GM12878 (cell line): ENCODE measurements around the gene SLC7A1.

Source experiments
- ASH2L ChIP-seq: fragments of 300-600, 200-600 bp; sonication (generic); IDR thresholded peaks from 2 replicates; pipeline ENCODE4 v1.6.1; 2017; ENCODE audit warnings: low read depth, mild to moderate bottlenecking, borderline replicate concordance
- GABPA ChIP-seq: IDR thresholded peaks from 2 replicates; pipeline ENCODE4 v1.6.1; 2014; ENCODE audit warnings: antibody characterized with exemption, low read depth, mild to moderate bottlenecking, inconsistent platforms
- MYC ChIP-seq: IDR thresholded peaks from 2 replicates; pipeline ENCODE4 v1.6.1; 2011; ENCODE audit warnings: mild to moderate bottlenecking, low read length, moderate library complexity, inconsistent platforms; ENCODE audit not compliant: insufficient read depth, insufficient replicate concordance, insufficient read length, severe bottlenecking
- POLR2A ChIP-seq: IDR thresholded peaks from 2 replicates; pipeline ENCODE4 v1.6.1; 2011; ENCODE audit warnings: low read depth, mild to moderate bottlenecking, low read length
- TF ChIP-seq, protein P1 (sequence below), 3 experiments: IDR thresholded peaks in 2 of 3; conservative IDR thresholded peaks in 1 of 3; 2 replicates each; pipeline ENCODE4 v1.5.1; 2011; ENCODE audit warnings: low read depth in 3 of 3, low read length in 3 of 3, mild to moderate bottlenecking in 3 of 3, control low read depth in 2 of 3, moderate library complexity in 2 of 3, inconsistent platforms in 1 of 3, mixed read lengths in 1 of 3; ENCODE audit not compliant: control insufficient read depth in 2 of 3, insufficient read depth in 1 of 3; ENCODE audit errors: extremely low read depth in 1 of 3
- TF ChIP-seq, protein P2 (sequence below): fragments of 150-350 bp; IDR thresholded peaks from 2 replicates; pipeline ENCODE4 v1.6.1; 2016; ENCODE audit warnings: low read depth, low read length

DNA sequence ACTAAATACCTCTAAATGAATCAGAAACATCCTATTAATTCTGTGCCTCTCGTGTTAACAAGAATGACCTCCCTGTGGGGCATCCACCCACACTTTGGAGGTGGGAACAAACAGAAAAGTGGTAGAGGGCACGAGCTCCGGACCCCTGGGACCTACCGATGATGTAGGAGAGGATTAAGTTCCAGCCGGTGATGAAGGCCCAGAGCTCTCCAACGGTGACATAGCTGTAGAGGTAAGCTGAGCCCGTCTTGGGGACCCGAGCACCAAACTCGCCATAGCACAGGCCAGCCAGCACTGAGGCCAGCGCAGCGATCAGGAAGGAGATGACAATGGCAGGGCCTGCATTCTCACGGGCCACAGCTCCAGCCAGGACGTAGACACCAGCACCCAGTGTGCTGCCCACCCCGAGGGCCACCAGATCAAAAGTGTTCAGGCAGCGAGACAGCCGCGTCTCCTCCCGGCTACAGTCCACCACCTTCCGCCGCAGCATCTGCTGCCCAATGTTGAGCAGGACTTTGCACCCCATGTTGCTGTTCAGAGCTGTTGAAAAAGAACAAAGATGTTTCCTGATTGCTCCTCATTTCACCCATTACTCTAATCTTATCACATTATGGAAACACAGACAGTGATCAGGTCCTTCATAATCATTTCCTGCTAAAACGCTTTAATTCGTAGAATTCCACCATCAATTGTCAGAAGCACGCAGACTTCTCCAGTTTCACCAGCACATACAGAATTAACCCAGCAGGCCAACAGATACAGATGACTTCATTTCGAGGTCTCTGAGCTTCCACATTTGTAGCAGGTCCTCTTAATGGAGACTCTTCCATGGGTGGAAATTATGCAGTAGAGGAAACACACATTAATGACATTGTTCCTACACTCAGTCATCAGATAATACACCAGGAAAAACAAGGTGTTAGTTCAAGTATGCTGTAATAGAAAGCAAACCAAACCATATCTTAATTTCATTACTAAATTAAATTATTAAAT lies 59.5 kb downstream of the SLC7A1 start:
- TF ChIP-seq GABPA (no peak), ASH2L (no peak), MYC (no peak), POLR2A (no peak)
- TF ChIP-seq, protein P1, sequence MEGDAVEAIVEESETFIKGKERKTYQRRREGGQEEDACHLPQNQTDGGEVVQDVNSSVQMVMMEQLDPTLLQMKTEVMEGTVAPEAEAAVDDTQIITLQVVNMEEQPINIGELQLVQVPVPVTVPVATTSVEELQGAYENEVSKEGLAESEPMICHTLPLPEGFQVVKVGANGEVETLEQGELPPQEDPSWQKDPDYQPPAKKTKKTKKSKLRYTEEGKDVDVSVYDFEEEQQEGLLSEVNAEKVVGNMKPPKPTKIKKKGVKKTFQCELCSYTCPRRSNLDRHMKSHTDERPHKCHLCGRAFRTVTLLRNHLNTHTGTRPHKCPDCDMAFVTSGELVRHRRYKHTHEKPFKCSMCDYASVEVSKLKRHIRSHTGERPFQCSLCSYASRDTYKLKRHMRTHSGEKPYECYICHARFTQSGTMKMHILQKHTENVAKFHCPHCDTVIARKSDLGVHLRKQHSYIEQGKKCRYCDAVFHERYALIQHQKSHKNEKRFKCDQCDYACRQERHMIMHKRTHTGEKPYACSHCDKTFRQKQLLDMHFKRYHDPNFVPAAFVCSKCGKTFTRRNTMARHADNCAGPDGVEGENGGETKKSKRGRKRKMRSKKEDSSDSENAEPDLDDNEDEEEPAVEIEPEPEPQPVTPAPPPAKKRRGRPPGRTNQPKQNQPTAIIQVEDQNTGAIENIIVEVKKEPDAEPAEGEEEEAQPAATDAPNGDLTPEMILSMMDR (IDR thresholded peaks at IDR 0.05 in 2 of 3, conservative IDR thresholded peaks at IDR 0.05 in 1 of 3; ENCODE audit: control insufficient read depth in 2 of 3, extremely low read depth in 1 of 3, insufficient read depth in 1 of 3, low read depth in 3 of 3, low read length in 3 of 3): no peak
- TF ChIP-seq, protein P2, sequence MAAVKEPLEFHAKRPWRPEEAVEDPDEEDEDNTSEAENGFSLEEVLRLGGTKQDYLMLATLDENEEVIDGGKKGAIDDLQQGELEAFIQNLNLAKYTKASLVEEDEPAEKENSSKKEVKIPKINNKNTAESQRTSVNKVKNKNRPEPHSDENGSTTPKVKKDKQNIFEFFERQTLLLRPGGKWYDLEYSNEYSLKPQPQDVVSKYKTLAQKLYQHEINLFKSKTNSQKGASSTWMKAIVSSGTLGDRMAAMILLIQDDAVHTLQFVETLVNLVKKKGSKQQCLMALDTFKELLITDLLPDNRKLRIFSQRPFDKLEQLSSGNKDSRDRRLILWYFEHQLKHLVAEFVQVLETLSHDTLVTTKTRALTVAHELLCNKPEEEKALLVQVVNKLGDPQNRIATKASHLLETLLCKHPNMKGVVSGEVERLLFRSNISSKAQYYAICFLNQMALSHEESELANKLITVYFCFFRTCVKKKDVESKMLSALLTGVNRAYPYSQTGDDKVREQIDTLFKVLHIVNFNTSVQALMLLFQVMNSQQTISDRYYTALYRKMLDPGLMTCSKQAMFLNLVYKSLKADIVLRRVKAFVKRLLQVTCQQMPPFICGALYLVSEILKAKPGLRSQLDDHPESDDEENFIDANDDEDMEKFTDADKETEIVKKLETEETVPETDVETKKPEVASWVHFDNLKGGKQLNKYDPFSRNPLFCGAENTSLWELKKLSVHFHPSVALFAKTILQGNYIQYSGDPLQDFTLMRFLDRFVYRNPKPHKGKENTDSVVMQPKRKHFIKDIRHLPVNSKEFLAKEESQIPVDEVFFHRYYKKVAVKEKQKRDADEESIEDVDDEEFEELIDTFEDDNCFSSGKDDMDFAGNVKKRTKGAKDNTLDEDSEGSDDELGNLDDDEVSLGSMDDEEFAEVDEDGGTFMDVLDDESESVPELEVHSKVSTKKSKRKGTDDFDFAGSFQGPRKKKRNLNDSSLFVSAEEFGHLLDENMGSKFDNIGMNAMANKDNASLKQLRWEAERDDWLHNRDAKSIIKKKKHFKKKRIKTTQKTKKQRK: no peak
